Panc1 (cell line): ENCODE data around the gene CC2D1A. TPM values are rescaled to one million over a fixed set of nuclear protein-coding genes. Genes with fewer than 3 reads are reported as not detected.

Experiments
- ATAC-seq: fragments of 200-7000 bp; cut with Tn5 transposase; 2 replicates; pipeline ENCODE4 v1.9.1; 2020; ENCODE audit warnings: mild to moderate bottlenecking, moderate library complexity
- BruUV-seq: library from RNA; stranded (reverse); fragments of 400-500 nt; replicated peaks from 2 replicates; lab custom pipeline; 2021; lab: Mats Ljungman, UMichigan
- CTCF ChIA-PET: fragments of 300-600 bp; sonication (Branson Sonifier 250); formaldehyde crosslinking; loops from one replicate; lab custom pipeline; 2022; ENCODE audit warnings: antibody characterized with exemption; lab: Charles Lee
- POLR2A ChIA-PET: fragments of 300-600 bp; sonication (Branson Sonifier 250); formaldehyde crosslinking; loops from one replicate; lab custom pipeline; 2022; ENCODE audit warnings: antibody characterized with exemption; lab: Charles Lee
- DNase-seq: peaks from one replicate; pipeline ENCODE4 v3.0.0-alpha.2; 2010; ENCODE audit warnings: low read depth, low spot score
- H3K27ac ChIP-seq: 2 replicates; pipeline ENCODE4 v1.5.1; 2011; ENCODE audit warnings: mild to moderate bottlenecking, low read length, inconsistent platforms
- H3K27me3 ChIP-seq: fragments of 200-500 bp; sonication (Bioruptor generic); 2 replicates; pipeline ENCODE4 v1.6.0; 2014; ENCODE audit warnings: low read length, inconsistent platforms; ENCODE audit not compliant: control insufficient read depth, insufficient read depth
- H3K36me3 ChIP-seq: fragments of 200-500 bp; sonication (Bioruptor generic); 2 replicates; pipeline ENCODE4 v1.5.1; 2014; ENCODE audit warnings: inconsistent platforms, mild to moderate bottlenecking, low read length, moderate library complexity; ENCODE audit not compliant: control insufficient read depth, insufficient read depth
- H3K4me1 ChIP-seq: 2 replicates; pipeline ENCODE4 v1.5.1; 2011; ENCODE audit warnings: inconsistent platforms, mild to moderate bottlenecking, low read length, moderate library complexity; ENCODE audit not compliant: control insufficient read depth, insufficient read depth
- H3K4me3 ChIP-seq, 2 experiments: 2 replicates each; pipeline ENCODE4 v1.5.1; 2011 to 2012; ENCODE audit warnings: low read depth in 2 of 2, low read length in 2 of 2, mild to moderate bottlenecking in 2 of 2, inconsistent platforms in 1 of 2, moderate library complexity in 1 of 2
- H3K9me3 ChIP-seq: fragments of 200-500 bp; sonication (Bioruptor generic); 2 replicates; pipeline ENCODE4 v1.5.1; 2014; ENCODE audit warnings: low read depth, mild to moderate bottlenecking, inconsistent platforms, low read length, moderate library complexity; ENCODE audit not compliant: control insufficient read depth, insufficient read depth
- POLR2AphosphoS5 ChIP-seq: IDR thresholded peaks from 2 replicates; pipeline ENCODE4 v1.6.1; 2012; ENCODE audit warnings: mild to moderate bottlenecking, low read depth, low read length, moderate library complexity
- REST ChIP-seq, 2 experiments: IDR thresholded peaks; 2 replicates each; pipeline ENCODE4 v1.6.1; 2011 to 2012; ENCODE audit warnings: low read depth in 2 of 2, control low read depth in 1 of 2, low read length in 1 of 2, mild to moderate bottlenecking in 1 of 2, moderate library complexity in 1 of 2; ENCODE audit not compliant: insufficient read depth in 1 of 2
- SIN3A ChIP-seq: IDR thresholded peaks from 2 replicates; pipeline ENCODE4 v1.6.1; 2012; ENCODE audit warnings: low read depth, mild to moderate bottlenecking, low read length, moderate library complexity, borderline replicate concordance; ENCODE audit not compliant: insufficient read depth
- TCF7L2 ChIP-seq: IDR thresholded peaks from 2 replicates; pipeline ENCODE4 v1.6.1; 2011; ENCODE audit warnings: mild to moderate bottlenecking, low read depth, low read length, inconsistent platforms
- in situ Hi-C: cut with HindIII; loops from 2 replicates; pipeline ENCODE4 v1.10.0; 2016; ENCODE audit warnings: low sequenced_read_pairs, low pct_unique_long_range_greater_than_20kb
- intact Hi-C: fragments of 100-400 bp; cut with micrococcal nuclease; formaldehyde crosslinking; loops from one replicate; pipeline ENCODE4 v1.10.0; 2022; ENCODE audit not compliant: unreplicated experiment
- total RNA-seq: library from RNA; stranded (reverse); gene quantifications from one replicate; pipeline ENCODE4 v1.2.1, GENCODE V29; 2021; ENCODE audit not compliant: unreplicated experiment
- TF ChIP-seq, protein P1 (sequence below): fragments of 450-650 bp; IDR thresholded peaks from 2 replicates; pipeline ENCODE4 v1.5.1; 2017; ENCODE audit warnings: mild to moderate bottlenecking

The CC2D1A gene
- total RNA-seq, 1 experiment from 2014 or later = 28.0 TPM

- H3K27ac ChIP-seq = no peak overlapping the region
- H3K4me1 ChIP-seq = peaks cover 6% of the 10 kb centered on the region
- ChIA-PET POLR2A (no interaction called here), CTCF (no interaction called here)
- no peak overlapping the region for H3K4me3 ChIP-seq
- in situ Hi-C loops (no loop called here), intact Hi-C loops (no loop called here)
- ATAC-seq (no peak), DNase-seq (no peak)
- no peaks in the 10 kb centered on the region for H3K9me3 ChIP-seq
- no TSS peak for BruUV-seq
- H3K27me3 ChIP-seq = no peaks in the 10 kb centered on the region
- TF ChIP-seq POLR2AphosphoS5 = no peak
- no peak for TF ChIP-seq TCF7L2
- no peak for TF ChIP-seq REST (IDR thresholded peaks at IDR 0.05; ENCODE audit: insufficient read depth in 1 of 2, low read depth in 2 of 2, low read length in 1 of 2)
- TF ChIP-seq SIN3A = no peak
- TF ChIP-seq, protein P1, sequence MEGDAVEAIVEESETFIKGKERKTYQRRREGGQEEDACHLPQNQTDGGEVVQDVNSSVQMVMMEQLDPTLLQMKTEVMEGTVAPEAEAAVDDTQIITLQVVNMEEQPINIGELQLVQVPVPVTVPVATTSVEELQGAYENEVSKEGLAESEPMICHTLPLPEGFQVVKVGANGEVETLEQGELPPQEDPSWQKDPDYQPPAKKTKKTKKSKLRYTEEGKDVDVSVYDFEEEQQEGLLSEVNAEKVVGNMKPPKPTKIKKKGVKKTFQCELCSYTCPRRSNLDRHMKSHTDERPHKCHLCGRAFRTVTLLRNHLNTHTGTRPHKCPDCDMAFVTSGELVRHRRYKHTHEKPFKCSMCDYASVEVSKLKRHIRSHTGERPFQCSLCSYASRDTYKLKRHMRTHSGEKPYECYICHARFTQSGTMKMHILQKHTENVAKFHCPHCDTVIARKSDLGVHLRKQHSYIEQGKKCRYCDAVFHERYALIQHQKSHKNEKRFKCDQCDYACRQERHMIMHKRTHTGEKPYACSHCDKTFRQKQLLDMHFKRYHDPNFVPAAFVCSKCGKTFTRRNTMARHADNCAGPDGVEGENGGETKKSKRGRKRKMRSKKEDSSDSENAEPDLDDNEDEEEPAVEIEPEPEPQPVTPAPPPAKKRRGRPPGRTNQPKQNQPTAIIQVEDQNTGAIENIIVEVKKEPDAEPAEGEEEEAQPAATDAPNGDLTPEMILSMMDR = no peak
- H3K36me3 ChIP-seq = no peaks in the 10 kb centered on the region; the same call in 1 of the 2 replicates
These were observed 51.0 kb downstream of the CC2D1A start for GRCh38 chr19:13957051-13957450.

DNA sequence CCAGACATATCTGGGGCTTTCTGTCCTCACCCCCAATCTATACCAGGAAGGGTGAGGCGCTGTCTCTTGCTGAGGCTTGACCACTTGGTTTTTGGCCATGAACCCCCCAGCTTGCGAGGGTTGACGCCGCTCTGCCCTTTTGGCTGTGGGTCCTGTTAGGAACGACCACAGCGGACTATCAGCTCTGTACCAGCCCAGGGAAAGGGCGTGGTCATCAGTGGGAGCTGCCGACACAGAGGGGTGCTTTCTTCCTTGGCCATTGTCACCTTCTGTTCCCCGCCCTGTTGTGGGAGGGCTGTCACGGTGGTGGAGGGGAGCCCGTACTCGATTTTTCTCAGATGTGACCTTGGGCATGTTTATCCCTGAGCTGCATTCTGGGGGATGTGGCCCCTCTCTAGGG lies 52.0 kb downstream of the CC2D1A start:
- Histone ChIP-seq H3K27me3 (no peaks in the 10 kb centered on the region), H3K9me3 (no peaks in the 10 kb centered on the region), H3K36me3 (no peaks in the 10 kb centered on the region; the same call in 1 of the 2 replicates), H3K27ac (no peak overlapping the region), H3K4me1 (peaks cover 6% of the 10 kb centered on the region), H3K4me3 (no peak overlapping the region)
- ChIA-PET POLR2A (no interaction called here), CTCF (no interaction called here)
- in situ Hi-C loops (no loop called here), intact Hi-C loops (no loop called here)
- no peak for TF ChIP-seq REST (IDR thresholded peaks at IDR 0.05; ENCODE audit: insufficient read depth in 1 of 2, low read depth in 2 of 2, low read length in 1 of 2)
- TF ChIP-seq, protein P1 = no peak
- TF ChIP-seq SIN3A = no peak
- no peak for TF ChIP-seq POLR2AphosphoS5
- TF ChIP-seq TCF7L2 = no peak
- BruUV-seq = no TSS peak
- ATAC-seq = no peak
- no peak for DNase-seq
